K562 (cell line): ENCODE measurements around the gene RHAG. TPM values are rescaled to one million over a fixed set of nuclear protein-coding genes. Genes with fewer than 3 reads are reported as not detected.

Experiments
- ADNP ChIP-seq: fragments of 200-800 bp; sonication (Bioruptor generic); IDR thresholded peaks from 2 replicates; pipeline ENCODE4 v1.6.1; 2016; ENCODE audit warnings: missing genetic modification characterization, missing compliant biosample characterization
- BRD9 ChIP-seq: fragments of 450-650 bp; IDR thresholded peaks from 2 replicates; pipeline ENCODE4 v1.6.1; 2018; ENCODE audit warnings: low read depth; ENCODE audit not compliant: partially characterized antibody
- GATAD2B ChIP-seq: fragments of 450-650 bp; IDR thresholded peaks from 2 replicates; pipeline ENCODE4 v1.6.1; 2017; ENCODE audit warnings: mild to moderate bottlenecking, borderline replicate concordance
- ILF3 ChIP-seq: fragments of 450-650 bp; IDR thresholded peaks from 2 replicates; pipeline ENCODE4 v1.6.1; 2018; ENCODE audit warnings: antibody characterized with exemption, mild to moderate bottlenecking, moderate library complexity, borderline replicate concordance
- MAFK ChIP-seq: IDR thresholded peaks from 2 replicates; pipeline ENCODE4 v1.6.1; 2011; ENCODE audit warnings: low read length, improper control_type of control experiment
- MCM7 ChIP-seq, 2 experiments: fragments of 450-650 bp; IDR thresholded peaks; 2 replicates each; pipeline ENCODE4 v1.6.1; 2016 to 2018
- MYC ChIP-seq, 2 experiments: fragments of 250-450 bp in 1 of 2; sonication (Bioruptor Pico) in 1 of 2; IDR thresholded peaks; 2 replicates each; pipeline versions ENCODE4 v1.5.1 to v1.6.1; 2012 to 2021; ENCODE audit warnings: low read depth in 2 of 2, borderline replicate concordance in 1 of 2, improper control_type of control experiment in 1 of 2, low read length in 1 of 2, mild to moderate bottlenecking in 1 of 2, moderate library complexity in 1 of 2
- RBM17 ChIP-seq: fragments of 200-400 bp; formaldehyde crosslinking; IDR thresholded peaks from 2 replicates; pipeline ENCODE4 v1.6.1; 2017; ENCODE audit warnings: low read depth, mild to moderate bottlenecking, low read length, borderline replicate concordance
- polyA plus RNA-seq, 8 experiments: library from polyadenylated mRNA; depleted of rRNA in 4 of 8; stranded (reverse) in 5 of 8; unstranded in 3 of 8; fragments of >200 nt; fragmentation: Nextera tagmentation in 2 of 8; fragmentation: Illumina TruSeq in 1 of 8; extraction: Ambion mirVana in 2 of 8; extraction: Trizol in 1 of 8; gene quantifications; 2 replicates each; pipeline versions ENCODE4 v1.2.1 to v1.2.3, GENCODE V29; 2011 to 2014; ENCODE audit warnings: inconsistent platforms in 1 of 8, missing spikeins in 1 of 8
- total RNA-seq, 7 experiments: library from RNA; depleted of rRNA in 6 of 7; stranded (reverse); fragments of >200 nt in 6 of 7; fragmentation: Illumina TruSeq in 2 of 7; extraction: Trizol in 2 of 7; gene quantifications; 2 replicates each; pipeline versions ENCODE4 v1.2.1 to v1.2.3, GENCODE V29; 2011 to 2021; ENCODE audit warnings: low replicate concordance in 1 of 7
- TF ChIP-seq, protein P1 (sequence below), 2 experiments: IDR thresholded peaks in 1 of 2; conservative IDR thresholded peaks in 1 of 2; 2 replicates each; pipeline ENCODE4 v1.6.1; 2016; ENCODE audit warnings: low read depth in 2 of 2, mild to moderate bottlenecking in 1 of 2, missing compliant biosample characterization in 1 of 2, missing genetic modification characterization in 1 of 2, moderate library complexity in 1 of 2
- TF ChIP-seq, protein P2 (sequence below), 3 experiments: fragments of 200-800 bp in 1 of 3; fragments of 250-450 bp in 1 of 3; fragments of 450-650 bp in 1 of 3; sonication (Bioruptor Pico) in 1 of 3; sonication (Bioruptor generic) in 1 of 3; formaldehyde crosslinking in 1 of 3; IDR thresholded peaks; 2 replicates each; pipeline versions ENCODE4 v1.6.1 to v1.8.0; 2016 to 2022; ENCODE audit warnings: mild to moderate bottlenecking in 2 of 3, missing genetic modification characterization in 2 of 3, missing compliant biosample characterization in 1 of 3, moderate library complexity in 1 of 3
- TF ChIP-seq, protein P3 (sequence below): fragments of 250-450 bp; sonication (Bioruptor Pico); IDR thresholded peaks from 2 replicates; pipeline ENCODE4 v1.4.0; 2020; ENCODE audit warnings: mild to moderate bottlenecking, moderate library complexity, borderline replicate concordance

RHAG gene
- total and polyA plus RNA-seq, 9 of the 15 experiments (the other 6 are each of a cell fraction or from before 2014, with no cell fraction given), result 290 to 1,202 (median 505) TPM

DNA sequence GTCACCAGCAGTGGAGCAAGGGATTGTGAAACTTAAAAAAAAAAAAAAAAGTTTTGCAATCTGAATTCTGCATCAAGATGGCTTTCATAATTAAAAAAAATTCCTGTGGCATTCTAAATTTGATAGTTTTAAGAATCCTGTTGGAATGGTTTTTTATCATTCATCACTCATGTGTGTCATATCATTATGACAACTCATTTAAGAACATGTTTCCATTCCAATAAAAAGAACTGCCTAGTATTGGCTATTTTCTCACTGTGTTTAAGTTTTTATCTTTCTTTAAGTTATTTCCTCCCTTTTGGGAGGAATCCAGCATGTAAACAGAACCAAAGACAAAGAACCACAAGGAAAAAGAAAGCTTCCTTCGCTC lies 26.2 kb upstream of the RHAG start (continued):
- TF ChIP-seq, protein P1, sequence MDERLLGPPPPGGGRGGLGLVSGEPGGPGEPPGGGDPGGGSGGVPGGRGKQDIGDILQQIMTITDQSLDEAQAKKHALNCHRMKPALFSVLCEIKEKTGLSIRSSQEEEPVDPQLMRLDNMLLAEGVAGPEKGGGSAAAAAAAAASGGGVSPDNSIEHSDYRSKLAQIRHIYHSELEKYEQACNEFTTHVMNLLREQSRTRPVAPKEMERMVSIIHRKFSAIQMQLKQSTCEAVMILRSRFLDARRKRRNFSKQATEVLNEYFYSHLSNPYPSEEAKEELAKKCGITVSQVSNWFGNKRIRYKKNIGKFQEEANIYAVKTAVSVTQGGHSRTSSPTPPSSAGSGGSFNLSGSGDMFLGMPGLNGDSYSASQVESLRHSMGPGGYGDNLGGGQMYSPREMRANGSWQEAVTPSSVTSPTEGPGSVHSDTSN (CRISPR knock-in tag; IDR thresholded peaks at IDR 0.05; ENCODE audit: low read depth), result no peak
- TF ChIP-seq, protein P1 (tag; conservative IDR thresholded peaks at IDR 0.05; ENCODE audit: low read depth), result no peak; the same call in 1 of the 2 replicates
- TF ChIP-seq, protein P2, sequence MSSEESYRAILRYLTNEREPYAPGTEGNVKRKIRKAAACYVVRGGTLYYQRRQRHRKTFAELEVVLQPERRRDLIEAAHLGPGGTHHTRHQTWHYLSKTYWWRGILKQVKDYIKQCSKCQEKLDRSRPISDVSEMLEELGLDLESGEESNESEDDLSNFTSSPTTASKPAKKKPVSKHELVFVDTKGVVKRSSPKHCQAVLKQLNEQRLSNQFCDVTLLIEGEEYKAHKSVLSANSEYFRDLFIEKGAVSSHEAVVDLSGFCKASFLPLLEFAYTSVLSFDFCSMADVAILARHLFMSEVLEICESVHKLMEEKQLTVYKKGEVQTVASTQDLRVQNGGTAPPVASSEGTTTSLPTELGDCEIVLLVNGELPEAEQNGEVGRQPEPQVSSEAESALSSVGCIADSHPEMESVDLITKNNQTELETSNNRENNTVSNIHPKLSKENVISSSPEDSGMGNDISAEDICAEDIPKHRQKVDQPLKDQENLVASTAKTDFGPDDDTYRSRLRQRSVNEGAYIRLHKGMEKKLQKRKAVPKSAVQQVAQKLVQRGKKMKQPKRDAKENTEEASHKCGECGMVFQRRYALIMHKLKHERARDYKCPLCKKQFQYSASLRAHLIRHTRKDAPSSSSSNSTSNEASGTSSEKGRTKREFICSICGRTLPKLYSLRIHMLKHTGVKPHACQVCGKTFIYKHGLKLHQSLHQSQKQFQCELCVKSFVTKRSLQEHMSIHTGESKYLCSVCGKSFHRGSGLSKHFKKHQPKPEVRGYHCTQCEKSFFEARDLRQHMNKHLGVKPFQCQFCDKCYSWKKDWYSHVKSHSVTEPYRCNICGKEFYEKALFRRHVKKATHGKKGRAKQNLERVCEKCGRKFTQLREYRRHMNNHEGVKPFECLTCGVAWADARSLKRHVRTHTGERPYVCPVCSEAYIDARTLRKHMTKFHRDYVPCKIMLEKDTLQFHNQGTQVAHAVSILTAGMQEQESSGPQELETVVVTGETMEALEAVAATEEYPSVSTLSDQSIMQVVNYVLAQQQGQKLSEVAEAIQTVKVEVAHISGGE (CRISPR knock-in tag; IDR thresholded peaks at IDR 0.05), result no peak
- TF ChIP-seq RBM17, result no peak
- TF ChIP-seq ADNP (tag), result peak; percentile 64
- no peak for TF ChIP-seq MAFK
- no peak for TF ChIP-seq BRD9
- TF ChIP-seq, protein P3, sequence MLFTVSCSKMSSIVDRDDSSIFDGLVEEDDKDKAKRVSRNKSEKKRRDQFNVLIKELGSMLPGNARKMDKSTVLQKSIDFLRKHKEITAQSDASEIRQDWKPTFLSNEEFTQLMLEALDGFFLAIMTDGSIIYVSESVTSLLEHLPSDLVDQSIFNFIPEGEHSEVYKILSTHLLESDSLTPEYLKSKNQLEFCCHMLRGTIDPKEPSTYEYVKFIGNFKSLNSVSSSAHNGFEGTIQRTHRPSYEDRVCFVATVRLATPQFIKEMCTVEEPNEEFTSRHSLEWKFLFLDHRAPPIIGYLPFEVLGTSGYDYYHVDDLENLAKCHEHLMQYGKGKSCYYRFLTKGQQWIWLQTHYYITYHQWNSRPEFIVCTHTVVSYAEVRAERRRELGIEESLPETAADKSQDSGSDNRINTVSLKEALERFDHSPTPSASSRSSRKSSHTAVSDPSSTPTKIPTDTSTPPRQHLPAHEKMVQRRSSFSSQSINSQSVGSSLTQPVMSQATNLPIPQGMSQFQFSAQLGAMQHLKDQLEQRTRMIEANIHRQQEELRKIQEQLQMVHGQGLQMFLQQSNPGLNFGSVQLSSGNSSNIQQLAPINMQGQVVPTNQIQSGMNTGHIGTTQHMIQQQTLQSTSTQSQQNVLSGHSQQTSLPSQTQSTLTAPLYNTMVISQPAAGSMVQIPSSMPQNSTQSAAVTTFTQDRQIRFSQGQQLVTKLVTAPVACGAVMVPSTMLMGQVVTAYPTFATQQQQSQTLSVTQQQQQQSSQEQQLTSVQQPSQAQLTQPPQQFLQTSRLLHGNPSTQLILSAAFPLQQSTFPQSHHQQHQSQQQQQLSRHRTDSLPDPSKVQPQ (CRISPR knock-in tag), result no peak
- no peak for TF ChIP-seq ILF3
- no peak for TF ChIP-seq MCM7 (IDR thresholded peaks at IDR 0.05)
- no peak for TF ChIP-seq MYC (IDR thresholded peaks at IDR 0.05; ENCODE audit: low read depth, low read length)
- no peak for TF ChIP-seq MYC (CRISPR knock-in tag; IDR thresholded peaks at IDR 0.05; ENCODE audit: borderline replicate concordance, low read depth)
- no peak for TF ChIP-seq GATAD2B
